ENCODE data around the gene MAB21L4. TPM values are rescaled to one million over a fixed set of nuclear protein-coding genes. Genes with fewer than 3 reads are reported as not detected.

The MAB21L4 gene
- total RNA-seq, 4 donors from 2014 or later: 0.83 TPM; not detected in 3

DNA sequence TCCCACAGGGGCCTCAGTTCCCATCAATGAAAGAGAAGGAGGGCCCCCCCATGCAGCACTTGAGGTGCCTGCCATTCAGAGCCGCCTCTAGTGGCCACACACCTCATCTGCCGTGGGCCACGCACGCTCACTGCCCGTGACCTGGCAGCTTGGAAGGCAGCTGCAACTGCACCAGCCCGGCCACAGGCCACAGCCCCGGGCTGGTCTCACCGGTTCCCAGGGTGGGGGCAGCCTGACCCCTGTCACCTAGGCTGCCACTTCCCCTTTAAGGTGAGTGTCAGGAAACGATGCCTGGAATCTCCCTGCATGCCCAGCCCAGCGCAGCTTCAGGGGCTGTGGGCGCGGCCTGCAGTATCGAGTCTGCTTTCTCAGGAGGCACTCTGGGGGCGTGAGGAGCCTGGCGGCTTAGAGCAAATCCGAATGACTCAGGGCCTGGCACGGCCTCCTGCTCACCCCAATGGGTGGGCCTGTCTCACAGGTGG is 2.6 kb downstream of the MAB21L4 start:
- H3K4me3 ChIP-seq: no peak overlapping the region
- no peak overlapping the region for H3K27ac ChIP-seq (replicated peaks in 1 of 4)
- no peaks in the 10 kb centered on the region for H3K36me3 ChIP-seq
- TF ChIP-seq POLR2AphosphoS5 (IDR thresholded peaks at IDR 0.05): no peak
- TF ChIP-seq EP300 (IDR thresholded peaks at IDR 0.05): no peak
- TF ChIP-seq, protein P1, sequence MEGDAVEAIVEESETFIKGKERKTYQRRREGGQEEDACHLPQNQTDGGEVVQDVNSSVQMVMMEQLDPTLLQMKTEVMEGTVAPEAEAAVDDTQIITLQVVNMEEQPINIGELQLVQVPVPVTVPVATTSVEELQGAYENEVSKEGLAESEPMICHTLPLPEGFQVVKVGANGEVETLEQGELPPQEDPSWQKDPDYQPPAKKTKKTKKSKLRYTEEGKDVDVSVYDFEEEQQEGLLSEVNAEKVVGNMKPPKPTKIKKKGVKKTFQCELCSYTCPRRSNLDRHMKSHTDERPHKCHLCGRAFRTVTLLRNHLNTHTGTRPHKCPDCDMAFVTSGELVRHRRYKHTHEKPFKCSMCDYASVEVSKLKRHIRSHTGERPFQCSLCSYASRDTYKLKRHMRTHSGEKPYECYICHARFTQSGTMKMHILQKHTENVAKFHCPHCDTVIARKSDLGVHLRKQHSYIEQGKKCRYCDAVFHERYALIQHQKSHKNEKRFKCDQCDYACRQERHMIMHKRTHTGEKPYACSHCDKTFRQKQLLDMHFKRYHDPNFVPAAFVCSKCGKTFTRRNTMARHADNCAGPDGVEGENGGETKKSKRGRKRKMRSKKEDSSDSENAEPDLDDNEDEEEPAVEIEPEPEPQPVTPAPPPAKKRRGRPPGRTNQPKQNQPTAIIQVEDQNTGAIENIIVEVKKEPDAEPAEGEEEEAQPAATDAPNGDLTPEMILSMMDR (IDR thresholded peaks at IDR 0.05): no peak
- TF ChIP-seq POLR2A (IDR thresholded peaks at IDR 0.05; ENCODE audit: low read depth): no peak
- 52% methylated on average over 12 of the region's 17 CpGs for WGBS
- no peaks in the 10 kb centered on the region for H3K9me3 ChIP-seq
- intact Hi-C loops (cut with DNase I): no loop called here
- H3K4me1 ChIP-seq: peaks cover under 1 to 12% (median 4%) of the 10 kb centered on the region in 4 donors
- DNase-seq (ENCODE audit: extremely low spot score): no peak
- H3K27me3 ChIP-seq: peaks cover 0 to 7% (median 0%) of the 10 kb centered on the region in 4 donors

- H3K4me1 ChIP-seq: peaks cover 0 to 8% (median 2%) of the 10 kb centered on the region in 4 donors
- no peak overlapping the region for H3K4me3 ChIP-seq
- no CpG with 5 or more reads among the region's 12 CpGs for WGBS
- H3K27me3 ChIP-seq: peaks cover 0 to 7% (median 0%) of the 10 kb centered on the region in 4 donors
- intact Hi-C loops (cut with DNase I): no loop called here
- TF ChIP-seq EP300 (IDR thresholded peaks at IDR 0.05): no peak
- DNase-seq (ENCODE audit: extremely low spot score): no peak
- no peaks in the 10 kb centered on the region for H3K9me3 ChIP-seq
- no peaks in the 10 kb centered on the region for H3K36me3 ChIP-seq
- no peak overlapping the region for H3K27ac ChIP-seq (replicated peaks in 1 of 4)
These were observed 3.0 kb downstream of the MAB21L4 start for GRCh38 chr2:240892925-240893324.

- Histone ChIP-seq H3K4me3 (no peak overlapping the region), H3K4me1 (peaks cover 0 to 3% (median 0%) of the 10 kb centered on the region in 4 donors), H3K27me3 (peaks cover 0 to 7% (median 0%) of the 10 kb centered on the region in 4 donors), H3K36me3 (no peaks in the 10 kb centered on the region), H3K9me3 (no peaks in the 10 kb centered on the region), H3K27ac (replicated peaks in 1 of 4) (no peak overlapping the region)
- TF ChIP-seq POLR2AphosphoS5 (IDR thresholded peaks at IDR 0.05) (no peak), EP300 (IDR thresholded peaks at IDR 0.05) (no peak), POLR2A (IDR thresholded peaks at IDR 0.05; ENCODE audit: low read depth) (no peak)
- TF ChIP-seq, protein P1 (IDR thresholded peaks at IDR 0.05): no peak
- WGBS: 88% methylated on average over 7 of the region's 9 CpGs
- intact Hi-C loops (cut with DNase I): no loop called here
- no peak for DNase-seq (ENCODE audit: extremely low spot score)
These were observed 3.6 kb downstream of the MAB21L4 start for GRCh38 chr2:240892356-240892755.

DNA sequence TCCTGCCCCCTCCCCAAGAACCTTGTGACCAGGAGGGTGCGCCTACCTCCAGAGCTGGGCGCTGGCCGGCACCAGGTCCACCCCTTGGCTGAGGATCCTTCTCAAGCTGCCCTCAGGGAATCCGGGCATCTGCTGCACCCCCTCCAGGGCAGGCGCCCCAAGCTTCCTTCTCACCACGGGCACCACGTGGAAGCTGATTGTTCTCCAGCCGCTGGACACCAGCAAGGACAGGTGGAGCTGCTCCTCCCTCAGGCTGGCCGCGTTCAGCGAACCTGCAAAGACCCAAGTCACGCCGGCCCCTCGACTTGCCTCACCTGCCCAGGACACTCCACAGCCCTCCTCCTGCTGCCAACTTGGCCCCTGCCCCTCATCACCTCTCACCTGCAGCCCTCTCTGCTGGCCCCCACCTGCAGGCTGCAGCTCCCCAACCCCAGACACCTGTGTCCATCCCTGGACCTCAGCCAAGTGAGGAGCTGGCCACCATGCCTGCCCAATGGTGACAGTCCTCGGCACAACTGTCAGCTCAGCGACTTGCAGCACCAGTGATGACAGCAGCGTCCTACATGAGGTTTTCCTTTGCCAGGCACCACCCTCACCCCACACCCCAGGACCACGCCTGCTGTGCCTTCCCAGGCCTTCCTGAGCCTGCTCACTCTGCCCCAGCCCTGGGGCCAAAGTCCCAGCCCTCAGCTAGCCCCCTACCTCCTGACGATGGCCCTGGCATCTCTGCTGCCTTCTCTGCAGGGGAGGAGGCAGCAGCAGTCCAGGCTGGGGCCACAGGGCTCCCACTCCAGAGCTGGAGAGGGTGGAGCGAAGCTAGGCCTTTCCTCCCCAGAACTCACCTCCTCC is 4.2 kb downstream of the MAB21L4 start:
- Histone ChIP-seq H3K27ac (replicated peaks in 1 of 4) (no peak overlapping the region), H3K36me3 (no peaks in the 10 kb centered on the region), H3K4me1 (no peaks in the 10 kb centered on the region), H3K27me3 (peaks cover 0 to 7% (median 0%) of the 10 kb centered on the region in 4 donors), H3K4me3 (no peak overlapping the region), H3K9me3 (no peaks in the 10 kb centered on the region)
- no peak for DNase-seq (ENCODE audit: extremely low spot score)
- 93% methylated on average over 4 of the region's 20 CpGs for WGBS
- TF ChIP-seq, protein P1 (IDR thresholded peaks at IDR 0.05): no peak
- TF ChIP-seq POLR2A (IDR thresholded peaks at IDR 0.05; ENCODE audit: low read depth) (no peak), EP300 (IDR thresholded peaks at IDR 0.05) (no peak), POLR2AphosphoS5 (IDR thresholded peaks at IDR 0.05) (no peak)
- intact Hi-C loops (cut with DNase I): no loop called here

DNA sequence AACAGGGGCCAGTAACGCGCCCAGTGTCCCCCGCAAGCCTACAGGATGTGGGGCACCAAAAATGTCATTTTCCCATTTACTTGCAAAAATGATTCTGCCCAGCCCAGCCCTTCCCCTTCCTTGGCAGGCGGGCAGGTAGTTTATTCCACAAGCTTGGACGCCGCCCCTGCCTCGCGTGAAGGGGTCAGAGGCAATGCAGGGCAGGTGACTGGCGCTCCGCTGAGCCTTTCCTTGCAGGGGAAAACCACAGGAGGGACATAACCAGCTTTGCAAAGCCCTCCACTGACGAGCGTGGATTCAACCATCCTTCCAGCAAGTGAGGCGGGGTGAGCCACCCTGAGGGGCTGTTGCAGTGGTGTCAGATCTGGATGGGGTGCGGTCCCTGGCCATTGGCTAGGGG is 5.3 kb downstream of the MAB21L4 start:
- peaks cover 0 to 7% (median 0%) of the 10 kb centered on the region in 4 donors for H3K27me3 ChIP-seq
- 95% methylated on average over 12 of the region's 14 CpGs for WGBS
- H3K4me3 ChIP-seq: no peak overlapping the region
- TF ChIP-seq EP300 (IDR thresholded peaks at IDR 0.05) (no peak), POLR2A (IDR thresholded peaks at IDR 0.05; ENCODE audit: low read depth) (no peak), POLR2AphosphoS5 (IDR thresholded peaks at IDR 0.05) (no peak)
- TF ChIP-seq, protein P1 (IDR thresholded peaks at IDR 0.05): no peak
- no peaks in the 10 kb centered on the region for H3K4me1 ChIP-seq
- no peak overlapping the region for H3K27ac ChIP-seq (replicated peaks in 1 of 4)
- DNase-seq (ENCODE audit: extremely low spot score): no peak
- H3K36me3 ChIP-seq: no peaks in the 10 kb centered on the region
- H3K9me3 ChIP-seq: no peaks in the 10 kb centered on the region
- intact Hi-C loops (cut with DNase I): no loop called here

All from esophagus muscularis mucosa (tissue), 4 donors.